Stimulated activated CD4-positive, alpha-beta T cell treated with anti-CD3 and anti-CD28 coated beads, TNF-alpha, amount 100 ng/mL, for 24 hours (primary cell): ENCODE results near the gene LAMA1.

ENCODE experiments used
- DNase-seq, 3 experiments: peaks; one replicate each; pipeline ENCODE4 v3.0.0-alpha.2; 2020; ENCODE audit warnings: low read depth in 3 of 3

LAMA1 gene

GRCh38 chr18:6994056-6994770 lies 123.4 kb downstream of the LAMA1 start:
- no peak for DNase-seq

GRCh38 chr18:6992761-6993160 lies 124.8 kb downstream of the LAMA1 start:
- no peak for DNase-seq

- DNase-seq: no peak
Observed at GRCh38 chr18:6983366-6983765, 134.2 kb downstream of the LAMA1 start.

GRCh38 chr18:6982398-6982797 lies 135.2 kb downstream of the LAMA1 start:
- DNase-seq: no peak

GRCh38 chr18:6980363-6980762 lies 137.2 kb downstream of the LAMA1 start:
- DNase-seq: no peak

- DNase-seq: no peak
Observed at GRCh38 chr18:6979954-6980353, 137.6 kb downstream of the LAMA1 start.

- DNase-seq: no peak
Observed at GRCh38 chr18:6976935-6977334, 140.7 kb downstream of the LAMA1 start.

- DNase-seq: no peak
Observed at GRCh38 chr18:6975084-6975483, 142.5 kb downstream of the LAMA1 start.

GRCh38 chr18:6971823-6972478 lies 145.6 kb downstream of the LAMA1 start:
- DNase-seq: no peak

- DNase-seq: no peak
Observed at GRCh38 chr18:6963452-6964097, 154.0 kb downstream of the LAMA1 start.

- no peak for DNase-seq
Observed at GRCh38 chr18:6962571-6963451, 154.8 kb downstream of the LAMA1 start.

- no peak for DNase-seq
Observed at GRCh38 chr18:6961331-6961730, 156.3 kb downstream of the LAMA1 start.

- DNase-seq: no peak
Observed at GRCh38 chr18:6960656-6961055, 156.9 kb downstream of the LAMA1 start.

- DNase-seq: no peak
Observed at GRCh38 chr18:6960124-6960523, 157.5 kb downstream of the LAMA1 start.

GRCh38 chr18:6959110-6959509 lies 158.5 kb downstream of the LAMA1 start:
- DNase-seq: no peak

GRCh38 chr18:6956999-6957398 lies 160.6 kb downstream of the LAMA1 start:
- DNase-seq: no peak

- DNase-seq: no peak
Observed at GRCh38 chr18:6956495-6956894, 161.1 kb downstream of the LAMA1 start.

GRCh38 chr18:6955304-6955703 lies 162.3 kb downstream of the LAMA1 start:
- no peak for DNase-seq

- no peak for DNase-seq
Observed at GRCh38 chr18:6954501-6954900, 163.1 kb downstream of the LAMA1 start.

GRCh38 chr18:6951336-6952090 lies 166.1 kb downstream of the LAMA1 start:
- no peak for DNase-seq

- DNase-seq: no peak
Observed at GRCh38 chr18:6950641-6951040, 167.0 kb downstream of the LAMA1 start.
